Stimulated activated CD4-positive, alpha-beta T cell treated with anti-CD3 and anti-CD28 coated beads, Interleukin-15, amount 100 ng/mL, for 24 hours (primary cell): Measurements from ENCODE around the gene CDHR4.
"Not testable (repeated sequence)": the region's sequence is repeated elsewhere in the genome, so short reads cannot be mapped to it uniquely, and the experiment has no call there.

Source experiments
- DNase-seq: peaks from one replicate; pipeline ENCODE4 v3.0.0-alpha.2; 2020

CDHR4 gene

GRCh38 chr3:49803465-49804140 lies 3.9 kb upstream of the CDHR4 start:
- peak; percentile 68 for DNase-seq

- peak; percentile 94 for DNase-seq
Measured at GRCh38 chr3:49802719-49803464, 3.2 kb upstream of the CDHR4 start, which contains the start of gene INKA1. Gene INKA1, plus strand, starts transcription at chr3:49803261. Its CDS starts 132 bp downstream, at chr3:49803393.

- DNase-seq, result no peak
Measured at GRCh38 chr3:49801160-49801559, 1.5 kb upstream of the CDHR4 start.

- DNase-seq, result no peak
Measured at GRCh38 chr3:49799105-49799504, 568 bp downstream of the CDHR4 start.

GRCh38 chr3:49794926-49795905 lies 4.5 kb downstream of the CDHR4 start:
- DNase-seq, result no peak

GRCh38 chr3:49794431-49794830 lies 5.2 kb downstream of the CDHR4 start:
- DNase-seq, result no peak

- no peak for DNase-seq
Measured at GRCh38 chr3:49793486-49794085, 6.1 kb downstream of the CDHR4 start.

GRCh38 chr3:49792371-49793150 lies 7.1 kb downstream of the CDHR4 start:
- no peak for DNase-seq

- DNase-seq, result no peak
Measured at GRCh38 chr3:49791571-49791970, 8.1 kb downstream of the CDHR4 start.

GRCh38 chr3:49790626-49791411 lies 8.9 kb downstream of the CDHR4 start:
- no peak for DNase-seq

- DNase-seq, result no peak
Measured at GRCh38 chr3:49788056-49788455, 11.6 kb downstream of the CDHR4 start.

- no peak for DNase-seq
Measured at GRCh38 chr3:49787536-49787935, 12.1 kb downstream of the CDHR4 start.

- DNase-seq, result no peak
Measured at GRCh38 chr3:49787182-49787464, 12.6 kb downstream of the CDHR4 start.

GRCh38 chr3:49786357-49787181 lies 13.1 kb downstream of the CDHR4 start, which contains the start of gene IP6K1:
Gene IP6K1, minus strand, starts transcription at chr3:49786542. Its CDS starts 38,502 bp downstream, at chr3:49748040.
- peak; percentile 100 for DNase-seq

GRCh38 chr3:49785565-49786356 lies 13.9 kb downstream of the CDHR4 start:
- peak; percentile 37 for DNase-seq

GRCh38 chr3:49782277-49782676 lies 17.4 kb downstream of the CDHR4 start:
- not testable (repeated sequence) for DNase-seq

GRCh38 chr3:49781415-49782199 lies 18.1 kb downstream of the CDHR4 start:
- no peak for DNase-seq

- not testable (repeated sequence) for DNase-seq
Measured at GRCh38 chr3:49780975-49781365, 18.7 kb downstream of the CDHR4 start.
